OCI-LY1 (cell line): ENCODE data around the gene FDXACB1.

Experiments used
- EZH2 ChIP-seq: fragments of 200-600 bp; sonication (generic), shearing (Covaris generic); IDR thresholded peaks from 2 replicates; pipeline ENCODE4 v1.8.0; 2017; ENCODE audit warnings: borderline replicate concordance, mixed run types, mild to moderate bottlenecking, antibody characterized with exemption, low read length, moderate library complexity, mixed read lengths
- TF ChIP-seq, protein P1 (sequence below): fragments of 200-600 bp; sonication (generic), shearing (Covaris generic); IDR thresholded peaks from 2 replicates; pipeline ENCODE4 v1.5.1; 2017; ENCODE audit warnings: mild to moderate bottlenecking, antibody characterized with exemption, low read length, moderate library complexity, mixed read lengths

DNA sequence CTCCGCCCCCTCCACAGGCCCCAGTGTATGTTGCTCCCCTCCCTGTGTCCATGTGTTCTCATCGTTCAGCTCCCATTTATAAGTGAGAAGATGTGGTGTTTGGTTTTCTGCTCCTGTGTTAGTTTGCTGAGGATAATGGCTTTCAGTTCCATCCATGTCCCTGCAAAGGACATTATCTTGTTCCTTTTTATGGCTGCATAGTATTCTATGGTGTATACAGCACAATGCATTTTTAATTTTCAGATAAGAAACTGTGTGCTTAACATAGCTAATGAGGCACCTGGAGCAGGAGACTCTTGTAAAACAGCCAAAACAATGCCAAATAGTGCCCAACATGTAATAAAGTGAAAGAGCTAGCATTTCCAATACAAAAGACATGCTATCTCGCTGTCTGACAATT, 29.3 kb downstream of the FDXACB1 start:
- TF ChIP-seq, protein P1, sequence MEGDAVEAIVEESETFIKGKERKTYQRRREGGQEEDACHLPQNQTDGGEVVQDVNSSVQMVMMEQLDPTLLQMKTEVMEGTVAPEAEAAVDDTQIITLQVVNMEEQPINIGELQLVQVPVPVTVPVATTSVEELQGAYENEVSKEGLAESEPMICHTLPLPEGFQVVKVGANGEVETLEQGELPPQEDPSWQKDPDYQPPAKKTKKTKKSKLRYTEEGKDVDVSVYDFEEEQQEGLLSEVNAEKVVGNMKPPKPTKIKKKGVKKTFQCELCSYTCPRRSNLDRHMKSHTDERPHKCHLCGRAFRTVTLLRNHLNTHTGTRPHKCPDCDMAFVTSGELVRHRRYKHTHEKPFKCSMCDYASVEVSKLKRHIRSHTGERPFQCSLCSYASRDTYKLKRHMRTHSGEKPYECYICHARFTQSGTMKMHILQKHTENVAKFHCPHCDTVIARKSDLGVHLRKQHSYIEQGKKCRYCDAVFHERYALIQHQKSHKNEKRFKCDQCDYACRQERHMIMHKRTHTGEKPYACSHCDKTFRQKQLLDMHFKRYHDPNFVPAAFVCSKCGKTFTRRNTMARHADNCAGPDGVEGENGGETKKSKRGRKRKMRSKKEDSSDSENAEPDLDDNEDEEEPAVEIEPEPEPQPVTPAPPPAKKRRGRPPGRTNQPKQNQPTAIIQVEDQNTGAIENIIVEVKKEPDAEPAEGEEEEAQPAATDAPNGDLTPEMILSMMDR = no peak
- no peak for TF ChIP-seq EZH2
